B cell (primary cell): Measurements from ENCODE around the gene PPP1R10. TPM values are rescaled to one million over a fixed set of nuclear protein-coding genes. Genes with fewer than 3 reads are reported as not detected.

Experiments
- ATAC-seq: fragments of 200-7000 bp; cut with Tn5 transposase; one replicate; pipeline ENCODE4 v1.10.0; 2021; ENCODE audit warnings: low read depth, mild to moderate bottlenecking, moderate number of reproducible peaks, moderate library complexity
- CTCF ChIA-PET: fragments of 350-600 bp; sonication (Branson Sonifier 250); formaldehyde crosslinking; loops from one replicate; lab custom pipeline; 2021; ENCODE audit warnings: antibody characterized with exemption, inconsistent platforms; lab: Charles Lee
- POLR2A ChIA-PET: fragments of 350-600 bp; sonication (Branson Sonifier 250); formaldehyde crosslinking; loops from one replicate; lab custom pipeline; 2021; ENCODE audit warnings: antibody characterized with exemption; lab: Charles Lee
- DNase-seq: peaks from one replicate; pipeline ENCODE4 v3.0.0; 2013
- H2AFZ ChIP-seq: 2 replicates; pipeline ENCODE4 v1.6.1; 2012; ENCODE audit warnings: mild to moderate bottlenecking, low read depth, low read length; ENCODE audit not compliant: insufficient read depth, poor library complexity, severe bottlenecking
- H3K27ac ChIP-seq, 2 donors: 1 replicate in 1 of 2; 2 replicates in 1 of 2; pipeline ENCODE4 v1.5.1; 2012 to 2013; ENCODE audit warnings: low read length in 2 of 2, mild to moderate bottlenecking in 2 of 2, moderate library complexity in 1 of 2
- H3K27me3 ChIP-seq, 4 experiments: fragments of 200-600 bp in 1 of 4; sonication (generic) in 1 of 4; replicated peaks in 1 of 4; 1 replicate in 2 of 4; 2 replicates in 2 of 4; pipeline versions ENCODE4 v1.6.1 to v1.7.0; 2013 to 2016; ENCODE audit warnings: low read length in 3 of 4, mild to moderate bottlenecking in 2 of 4, mixed read lengths in 1 of 4, moderate library complexity in 1 of 4; ENCODE audit not compliant: insufficient read depth in 4 of 4, control insufficient read depth in 3 of 4; ENCODE audit errors: control extremely low read depth in 1 of 4
- H3K36me3 ChIP-seq, 2 experiments: replicated peaks in 1 of 2; 1 replicate in 1 of 2; 2 replicates in 1 of 2; pipeline versions ENCODE4 v1.6.1 to v1.7.1; 2013; ENCODE audit warnings: low read length in 1 of 2; ENCODE audit not compliant: insufficient read depth in 2 of 2, control insufficient read depth in 1 of 2; ENCODE audit errors: control extremely low read depth in 1 of 2, extremely low read depth in 1 of 2
- H3K4me1 ChIP-seq, 2 donors: fragments of 200-600 bp in 1 of 2; sonication (generic) in 1 of 2; 1 replicate in 1 of 2; 2 replicates in 1 of 2; pipeline versions ENCODE4 v1.5.1 to v1.6.1; 2013 to 2017; ENCODE audit warnings: low read length in 2 of 2; ENCODE audit not compliant: control insufficient read depth in 2 of 2, insufficient read depth in 2 of 2
- H3K4me2 ChIP-seq: replicated peaks from 2 replicates; pipeline ENCODE3; 2012; ENCODE audit warnings: mild to moderate bottlenecking, low read depth, low read length; ENCODE audit not compliant: poor library complexity, severe bottlenecking
- H3K4me3 ChIP-seq, 5 experiments: fragments of 200-600 bp in 1 of 5; sonication (generic) in 1 of 5; 1 replicate in 3 of 5; 2 replicates in 2 of 5; pipeline versions ENCODE4 v1.5.1 to v1.7.0; 2011 to 2016; ENCODE audit warnings: low read length in 4 of 5, mild to moderate bottlenecking in 4 of 5, low read depth in 2 of 5, control low read depth in 1 of 5, moderate library complexity in 1 of 5; ENCODE audit not compliant: insufficient read depth in 1 of 5; ENCODE audit errors: control extremely low read depth in 1 of 5, extremely low read depth in 1 of 5
- H3K79me2 ChIP-seq: fragments of 200-600 bp; sonication (generic); one replicate; pipeline ENCODE4 v1.6.0; 2016; ENCODE audit warnings: low read length; ENCODE audit not compliant: control insufficient read depth, insufficient read depth
- H3K9ac ChIP-seq: fragments of 200-600 bp; sonication (generic); 2 replicates; pipeline ENCODE4 v1.6.1; 2017; ENCODE audit warnings: mild to moderate bottlenecking, low read length, moderate library complexity
- H3K9me3 ChIP-seq, 3 donors: one replicate each; pipeline versions ENCODE4 v1.6.1 to v1.7.1; 2013; ENCODE audit warnings: low read length in 2 of 3; ENCODE audit not compliant: control insufficient read depth in 2 of 3, insufficient read depth in 1 of 3; ENCODE audit errors: control extremely low read depth in 1 of 3
- H4K20me1 ChIP-seq: 2 replicates; pipeline ENCODE4 v1.6.0; 2012; ENCODE audit warnings: mild to moderate bottlenecking, low read length; ENCODE audit not compliant: insufficient read depth, control insufficient read depth, poor library complexity, severe bottlenecking
- H3K27ac Mint-ChIP-seq: one replicate; pipeline ENCODE4 v1.8.0; 2021; ENCODE audit warnings: mixed read lengths
- H3K27me3 Mint-ChIP-seq: one replicate; pipeline ENCODE4 v1.8.0; 2021; ENCODE audit warnings: mixed read lengths
- H3K4me1 Mint-ChIP-seq: one replicate; pipeline ENCODE4 v1.8.0; 2021; ENCODE audit warnings: mixed read lengths
- H3K4me3 Mint-ChIP-seq: one replicate; pipeline ENCODE4 v1.8.0; 2021; ENCODE audit warnings: mixed read lengths
- H3K9me3 Mint-ChIP-seq: one replicate; pipeline ENCODE4 v1.8.0; 2022; ENCODE audit warnings: mixed read lengths; ENCODE audit not compliant: insufficient read depth
- CTCF ChIP-seq: fragments of 200-600 bp; IDR thresholded peaks from one replicate; pipeline ENCODE4 v1.8.0; 2022; ENCODE audit warnings: antibody characterized with exemption, mild to moderate bottlenecking
- EZH2 ChIP-seq: IDR thresholded peaks from 2 replicates; pipeline ENCODE4 v1.6.1; 2012; ENCODE audit warnings: borderline replicate concordance, low read depth, mild to moderate bottlenecking, moderate library complexity, low read length; ENCODE audit not compliant: insufficient read depth, poor library complexity, severe bottlenecking
- WGBS: methylation state at CpG from one replicate; pipeline ENCODE4 v1.1.5; 2013; ENCODE audit warnings: missing lambda C conversion rate; ENCODE audit not compliant: insufficient coverage; 5-methylcytosine and 5-hydroxymethylcytosine counted together
- intact Hi-C: fragments of 100-400 bp; cut with micrococcal nuclease; formaldehyde crosslinking; loops from one replicate; pipeline ENCODE4 v1.10.0; 2022
- polyA plus RNA-seq: library from polyadenylated mRNA; depleted of rRNA; stranded (reverse); fragments of >200 nt; gene quantifications from 2 replicates; pipeline ENCODE4 v1.2.3, GENCODE V29; 2012
- total RNA-seq, 2 donors: library from RNA; stranded (reverse); fragments of 120-200 nt in 1 of 2; gene quantifications; 1 replicate in 1 of 2; 2 replicates in 1 of 2; pipeline versions ENCODE4 v1.2.3 to v1.2.4, GENCODE V29; 2013 to 2022

Gene PPP1R10
- total and polyA plus RNA-seq, 2 donors (not counting 1 experiment from before 2014, with no cell fraction given) = 40.7 to 177 TPM

DNA sequence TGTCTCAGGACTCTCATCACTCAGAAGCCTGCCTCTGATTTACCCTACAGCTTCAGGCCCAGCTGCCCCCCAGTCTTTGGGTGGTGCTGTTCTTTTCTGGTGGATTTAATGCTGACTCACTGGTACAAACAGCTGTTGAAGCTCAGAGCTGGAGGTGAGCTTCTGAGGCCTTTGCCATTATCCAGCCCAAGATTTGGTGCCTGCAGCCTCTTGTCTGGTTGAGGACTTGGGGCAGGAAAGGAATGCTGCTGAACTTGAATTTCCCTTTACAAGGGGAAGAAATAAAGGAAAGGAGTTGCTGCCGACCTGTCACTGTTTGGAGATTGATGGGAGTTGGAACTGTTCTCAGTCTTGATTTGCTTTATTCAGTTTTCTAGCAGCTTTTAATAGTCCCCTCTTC, 26.0 kb downstream of the PPP1R10 start:
- no peak for DNase-seq
- ChIA-PET CTCF (interaction anchor here (1.1 to 12.2 kb wide), 7 partner anchors 11 to 140 kb away, joined by 4 to 295 read pairs (median 4); partner anchors contain the start of gene DHX16), POLR2A (no interaction called here)
- H3K27ac ChIP-seq = no peak overlapping the region
- no CpG with 5 or more reads among the region's 1 CpG for WGBS
- Mint-ChIP-seq H3K9me3 (no peaks in the 10 kb centered on the region), H3K27me3 (no peaks in the 10 kb centered on the region), H3K27ac (no peak overlapping the region), H3K4me3 (no peak overlapping the region), H3K4me1 (no peaks in the 10 kb centered on the region)
- H2AFZ ChIP-seq = no peak overlapping the region
- H3K9me3 ChIP-seq = no peaks in the 10 kb centered on the region
- no peak overlapping the region for H3K4me3 ChIP-seq
- H3K36me3 ChIP-seq = peaks cover 18 to 59% of the 10 kb centered on the region in 2 experiments
- intact Hi-C loops = no loop called here
- TF ChIP-seq EZH2 (no peak), CTCF (no peak)
- no peak overlapping the region for H3K9ac ChIP-seq
- H3K4me2 ChIP-seq = no peak overlapping the region
- peaks cover 10% of the 10 kb centered on the region for H3K79me2 ChIP-seq
- H3K4me1 ChIP-seq = no peaks in the 10 kb centered on the region
- no peak for ATAC-seq
- H4K20me1 ChIP-seq = peaks cover 15% of the 10 kb centered on the region
- no peaks in the 10 kb centered on the region for H3K27me3 ChIP-seq

- no peaks in the 10 kb centered on the region for H3K9me3 Mint-ChIP-seq
Measured at GRCh38 chr6:30590509-30590908, 26.5 kb downstream of the PPP1R10 start.

More at GRCh38 chr6:30590509-30590908, 26.5 kb downstream of the PPP1R10 start:
- H3K4me1 Mint-ChIP-seq = no peaks in the 10 kb centered on the region
- Histone ChIP-seq H3K79me2 (peaks cover 10% of the 10 kb centered on the region), H3K9ac (no peak overlapping the region), H3K27ac (no peak overlapping the region), H3K4me1 (no peaks in the 10 kb centered on the region), H3K4me3 (no peak overlapping the region), H3K27me3 (no peaks in the 10 kb centered on the region), H3K9me3 (no peaks in the 10 kb centered on the region), H4K20me1 (peaks cover 16% of the 10 kb centered on the region), H3K36me3 (peaks cover 18 to 64% of the 10 kb centered on the region in 2 experiments), H3K4me2 (no peak overlapping the region), H2AFZ (no peak overlapping the region)
- CTCF ChIA-PET = interaction anchor here (1.1 to 12.2 kb wide), 7 partner anchors 11 to 140 kb away, joined by 4 to 295 read pairs (median 4); partner anchors contain the start of gene DHX16
- H3K4me3 Mint-ChIP-seq = no peak overlapping the region
- POLR2A ChIA-PET = no interaction called here
- DNase-seq (no peak), ATAC-seq (no peak)
- WGBS = 92% methylated on average over 7 of the region's 8 CpGs
- intact Hi-C loops = no loop called here
- H3K27ac Mint-ChIP-seq = no peak overlapping the region
- H3K27me3 Mint-ChIP-seq = no peaks in the 10 kb centered on the region
- TF ChIP-seq EZH2 (no peak), CTCF (no peak)
